Measurements from ENCODE around the gene AHCTF1. TPM values are rescaled to one million over a fixed set of nuclear protein-coding genes. Genes with fewer than 3 reads are reported as not detected.

The AHCTF1 gene
- total RNA-seq, 4 donors from 2014 or later, result 36.5 to 84.4 (median 45.3) TPM

DNA sequence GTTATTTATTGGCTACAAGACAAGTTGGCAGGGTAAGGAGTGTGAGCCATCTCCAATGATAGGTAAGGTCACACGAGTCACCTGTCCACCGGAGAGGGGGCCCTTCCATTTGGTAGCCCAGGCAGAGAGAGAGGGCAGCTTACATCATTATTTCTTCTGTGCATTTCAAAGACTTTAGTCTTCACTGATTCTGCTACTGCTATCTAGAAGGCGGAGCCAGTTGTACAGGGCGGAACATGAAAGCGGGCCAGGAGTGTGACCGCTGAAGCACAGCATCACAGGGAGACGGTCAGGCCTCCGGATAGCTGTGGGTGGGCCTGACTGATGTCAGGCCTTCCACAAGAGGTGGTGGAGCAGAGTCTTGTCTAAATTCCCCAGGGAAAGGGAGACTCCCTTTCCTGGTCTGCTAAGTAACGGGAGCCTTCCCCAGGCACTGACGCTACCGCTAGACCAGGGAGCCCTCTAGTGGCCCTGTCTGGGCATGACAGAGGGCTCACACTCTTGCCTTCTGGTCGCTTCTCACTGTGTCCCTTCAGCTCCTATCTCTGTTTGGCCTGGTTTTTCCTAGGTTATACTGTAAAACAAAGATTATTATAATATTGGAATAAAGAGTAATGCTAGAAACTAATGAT lies 39.5 kb upstream of the AHCTF1 start:
- Histone ChIP-seq H3K27ac (no peak overlapping the region), H3K4me3 (replicated peaks in 1 of 3) (no peak overlapping the region), H3K9me3 (no peaks in the 10 kb centered on the region), H3K4me1 (no peaks in the 10 kb centered on the region), H3K27me3 (no peaks in the 10 kb centered on the region), H3K36me3 (no peaks in the 10 kb centered on the region)
- DNase-seq, result peak; percentile 60 to 70
- no peak for TF ChIP-seq POLR2A (IDR thresholded peaks at IDR 0.05)
- TF ChIP-seq, protein P1, sequence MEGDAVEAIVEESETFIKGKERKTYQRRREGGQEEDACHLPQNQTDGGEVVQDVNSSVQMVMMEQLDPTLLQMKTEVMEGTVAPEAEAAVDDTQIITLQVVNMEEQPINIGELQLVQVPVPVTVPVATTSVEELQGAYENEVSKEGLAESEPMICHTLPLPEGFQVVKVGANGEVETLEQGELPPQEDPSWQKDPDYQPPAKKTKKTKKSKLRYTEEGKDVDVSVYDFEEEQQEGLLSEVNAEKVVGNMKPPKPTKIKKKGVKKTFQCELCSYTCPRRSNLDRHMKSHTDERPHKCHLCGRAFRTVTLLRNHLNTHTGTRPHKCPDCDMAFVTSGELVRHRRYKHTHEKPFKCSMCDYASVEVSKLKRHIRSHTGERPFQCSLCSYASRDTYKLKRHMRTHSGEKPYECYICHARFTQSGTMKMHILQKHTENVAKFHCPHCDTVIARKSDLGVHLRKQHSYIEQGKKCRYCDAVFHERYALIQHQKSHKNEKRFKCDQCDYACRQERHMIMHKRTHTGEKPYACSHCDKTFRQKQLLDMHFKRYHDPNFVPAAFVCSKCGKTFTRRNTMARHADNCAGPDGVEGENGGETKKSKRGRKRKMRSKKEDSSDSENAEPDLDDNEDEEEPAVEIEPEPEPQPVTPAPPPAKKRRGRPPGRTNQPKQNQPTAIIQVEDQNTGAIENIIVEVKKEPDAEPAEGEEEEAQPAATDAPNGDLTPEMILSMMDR (IDR thresholded peaks at IDR 0.05), result peak; percentile 27 to 86 (median 60)
- 79 to 81% methylated on average over 12 of the region's 12 CpGs for WGBS, 2 donors
- intact Hi-C loops (cut with DNase I), result no loop called here

DNA sequence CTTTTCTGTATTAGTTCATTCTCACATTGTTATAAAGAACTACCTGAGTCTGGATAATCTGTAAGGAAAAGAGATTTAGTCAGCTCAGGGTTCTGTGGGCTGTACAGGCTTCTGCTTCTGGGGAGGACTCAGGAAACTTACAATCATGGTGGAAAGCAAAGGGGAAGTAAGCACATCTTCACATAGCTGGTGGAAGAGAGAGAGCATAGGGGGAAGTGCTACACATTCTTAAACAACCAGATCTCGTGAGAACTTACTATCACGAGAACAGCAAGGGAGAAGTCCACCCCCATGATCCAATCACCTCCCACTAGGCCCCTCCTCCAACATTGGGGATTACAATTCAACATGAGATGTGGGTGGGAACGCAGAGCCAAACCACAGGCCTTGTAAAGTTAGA lies 37.9 kb upstream of the AHCTF1 start:
- no peak for TF ChIP-seq POLR2A (IDR thresholded peaks at IDR 0.05)
- TF ChIP-seq, protein P1 (IDR thresholded peaks at IDR 0.05), result no peak
- Histone ChIP-seq H3K9me3 (no peaks in the 10 kb centered on the region), H3K36me3 (no peaks in the 10 kb centered on the region), H3K4me1 (no peaks in the 10 kb centered on the region), H3K27ac (no peak overlapping the region), H3K4me3 (replicated peaks in 1 of 3) (no peak overlapping the region), H3K27me3 (no peaks in the 10 kb centered on the region)
- no peak for DNase-seq
- WGBS, 2 donors, result 87 to 96% methylated on average over 3 of the region's 3 CpGs
- intact Hi-C loops (cut with DNase I), result no loop called here

DNA sequence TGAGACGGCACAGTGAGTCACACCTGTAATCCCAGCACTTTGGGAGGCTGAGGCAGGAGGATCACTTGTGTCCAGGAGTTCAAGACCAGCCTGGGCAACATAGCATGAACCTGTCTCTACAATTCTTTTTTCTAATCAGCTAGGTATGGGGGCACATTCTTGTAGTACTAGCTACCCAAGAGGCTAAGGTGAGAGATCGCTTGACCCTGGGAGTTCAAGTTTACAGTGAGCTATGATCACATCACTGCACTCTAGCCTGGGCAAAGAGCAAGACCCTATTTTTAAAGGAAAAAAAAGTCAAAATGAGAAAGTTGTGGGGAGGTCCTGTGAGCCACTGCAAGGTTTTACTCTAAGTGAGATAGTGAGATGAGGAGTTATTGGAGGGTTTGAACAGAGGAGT lies 34.8 kb upstream of the AHCTF1 start:
- no peaks in the 10 kb centered on the region for H3K4me1 ChIP-seq
- DNase-seq, result no peak
- H3K9me3 ChIP-seq, result no peaks in the 10 kb centered on the region
- intact Hi-C loops (cut with DNase I), result no loop called here
- H3K4me3 ChIP-seq (replicated peaks in 1 of 3), result no peak overlapping the region
- 96 to 98% methylated on average over 2 of the region's 2 CpGs for WGBS, 2 donors
- no peaks in the 10 kb centered on the region for H3K36me3 ChIP-seq
- H3K27ac ChIP-seq, result no peak overlapping the region
- no peaks in the 10 kb centered on the region for H3K27me3 ChIP-seq
- no peak for TF ChIP-seq POLR2A (IDR thresholded peaks at IDR 0.05)
- TF ChIP-seq, protein P1 (IDR thresholded peaks at IDR 0.05), result no peak

- Histone ChIP-seq H3K36me3 (no peaks in the 10 kb centered on the region), H3K4me3 (replicated peaks in 1 of 3) (no peak overlapping the region), H3K27me3 (no peaks in the 10 kb centered on the region), H3K4me1 (no peaks in the 10 kb centered on the region), H3K9me3 (no peaks in the 10 kb centered on the region), H3K27ac (no peak overlapping the region)
- 55 to 60% methylated on average over 1 of the region's 1 CpG for WGBS, 2 donors
- TF ChIP-seq, protein P1 (IDR thresholded peaks at IDR 0.05), result no peak
- no peak for TF ChIP-seq POLR2A (IDR thresholded peaks at IDR 0.05)
- intact Hi-C loops (cut with DNase I), result no loop called here
- no peak for DNase-seq
These were observed 28.4 kb upstream of the AHCTF1 start for GRCh38 chr1:246959944-246960693.

- no peak for TF ChIP-seq POLR2A (IDR thresholded peaks at IDR 0.05)
- TF ChIP-seq, protein P1 (IDR thresholded peaks at IDR 0.05), result no peak
- Histone ChIP-seq H3K27ac (no peak overlapping the region), H3K36me3 (no peaks in the 10 kb centered on the region), H3K27me3 (no peaks in the 10 kb centered on the region), H3K4me3 (replicated peaks in 1 of 3) (no peak overlapping the region), H3K4me1 (no peaks in the 10 kb centered on the region), H3K9me3 (no peaks in the 10 kb centered on the region)
- intact Hi-C loops (cut with DNase I), result no loop called here
- 83 to 84% methylated on average over 4 of the region's 4 CpGs for WGBS, 2 donors
- no peak for DNase-seq
These were observed 22.4 kb upstream of the AHCTF1 start for GRCh38 chr1:246954126-246954525.

Measured in thyroid gland (tissue), 4 donors.